ENCODE results near the gene CCNT1. TPM values are rescaled to one million over a fixed set of nuclear protein-coding genes. Genes with fewer than 3 reads are reported as not detected.

Gene CCNT1
- total RNA-seq, 1 experiment from 2014 or later = 50.0 TPM

- peaks cover 8% of the 10 kb centered on the region for H3K27me3 ChIP-seq (ENCODE audit: control insufficient read depth, insufficient read depth, low read length)
- TF ChIP-seq SIN3A (IDR thresholded peaks at IDR 0.05; ENCODE audit: borderline replicate concordance, insufficient read depth, low read depth, low read length) (no peak), POLR2AphosphoS5 (IDR thresholded peaks at IDR 0.05; ENCODE audit: low read depth, low read length) (no peak), TCF7L2 (IDR thresholded peaks at IDR 0.05; ENCODE audit: low read depth, low read length) (no peak)
- TF ChIP-seq, protein P1, sequence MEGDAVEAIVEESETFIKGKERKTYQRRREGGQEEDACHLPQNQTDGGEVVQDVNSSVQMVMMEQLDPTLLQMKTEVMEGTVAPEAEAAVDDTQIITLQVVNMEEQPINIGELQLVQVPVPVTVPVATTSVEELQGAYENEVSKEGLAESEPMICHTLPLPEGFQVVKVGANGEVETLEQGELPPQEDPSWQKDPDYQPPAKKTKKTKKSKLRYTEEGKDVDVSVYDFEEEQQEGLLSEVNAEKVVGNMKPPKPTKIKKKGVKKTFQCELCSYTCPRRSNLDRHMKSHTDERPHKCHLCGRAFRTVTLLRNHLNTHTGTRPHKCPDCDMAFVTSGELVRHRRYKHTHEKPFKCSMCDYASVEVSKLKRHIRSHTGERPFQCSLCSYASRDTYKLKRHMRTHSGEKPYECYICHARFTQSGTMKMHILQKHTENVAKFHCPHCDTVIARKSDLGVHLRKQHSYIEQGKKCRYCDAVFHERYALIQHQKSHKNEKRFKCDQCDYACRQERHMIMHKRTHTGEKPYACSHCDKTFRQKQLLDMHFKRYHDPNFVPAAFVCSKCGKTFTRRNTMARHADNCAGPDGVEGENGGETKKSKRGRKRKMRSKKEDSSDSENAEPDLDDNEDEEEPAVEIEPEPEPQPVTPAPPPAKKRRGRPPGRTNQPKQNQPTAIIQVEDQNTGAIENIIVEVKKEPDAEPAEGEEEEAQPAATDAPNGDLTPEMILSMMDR (IDR thresholded peaks at IDR 0.05) = no peak
- TF ChIP-seq, protein P2, sequence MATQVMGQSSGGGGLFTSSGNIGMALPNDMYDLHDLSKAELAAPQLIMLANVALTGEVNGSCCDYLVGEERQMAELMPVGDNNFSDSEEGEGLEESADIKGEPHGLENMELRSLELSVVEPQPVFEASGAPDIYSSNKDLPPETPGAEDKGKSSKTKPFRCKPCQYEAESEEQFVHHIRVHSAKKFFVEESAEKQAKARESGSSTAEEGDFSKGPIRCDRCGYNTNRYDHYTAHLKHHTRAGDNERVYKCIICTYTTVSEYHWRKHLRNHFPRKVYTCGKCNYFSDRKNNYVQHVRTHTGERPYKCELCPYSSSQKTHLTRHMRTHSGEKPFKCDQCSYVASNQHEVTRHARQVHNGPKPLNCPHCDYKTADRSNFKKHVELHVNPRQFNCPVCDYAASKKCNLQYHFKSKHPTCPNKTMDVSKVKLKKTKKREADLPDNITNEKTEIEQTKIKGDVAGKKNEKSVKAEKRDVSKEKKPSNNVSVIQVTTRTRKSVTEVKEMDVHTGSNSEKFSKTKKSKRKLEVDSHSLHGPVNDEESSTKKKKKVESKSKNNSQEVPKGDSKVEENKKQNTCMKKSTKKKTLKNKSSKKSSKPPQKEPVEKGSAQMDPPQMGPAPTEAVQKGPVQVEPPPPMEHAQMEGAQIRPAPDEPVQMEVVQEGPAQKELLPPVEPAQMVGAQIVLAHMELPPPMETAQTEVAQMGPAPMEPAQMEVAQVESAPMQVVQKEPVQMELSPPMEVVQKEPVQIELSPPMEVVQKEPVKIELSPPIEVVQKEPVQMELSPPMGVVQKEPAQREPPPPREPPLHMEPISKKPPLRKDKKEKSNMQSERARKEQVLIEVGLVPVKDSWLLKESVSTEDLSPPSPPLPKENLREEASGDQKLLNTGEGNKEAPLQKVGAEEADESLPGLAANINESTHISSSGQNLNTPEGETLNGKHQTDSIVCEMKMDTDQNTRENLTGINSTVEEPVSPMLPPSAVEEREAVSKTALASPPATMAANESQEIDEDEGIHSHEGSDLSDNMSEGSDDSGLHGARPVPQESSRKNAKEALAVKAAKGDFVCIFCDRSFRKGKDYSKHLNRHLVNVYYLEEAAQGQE (IDR thresholded peaks at IDR 0.05; ENCODE audit: insufficient read depth in 1 of 2, low read depth in 2 of 2, low read length in 1 of 2) = no peak
- no peak overlapping the region for H3K4me3 ChIP-seq (ENCODE audit: low read depth in 2 of 2, low read length in 2 of 2)
- no peak for DNase-seq (ENCODE audit: low read depth, low spot score)
- CTCF ChIA-PET = no interaction called here
- no peaks in the 10 kb centered on the region for H3K9me3 ChIP-seq (ENCODE audit: control insufficient read depth, insufficient read depth, low read depth, low read length)
- intact Hi-C loops (cut with micrococcal nuclease; ENCODE audit: unreplicated experiment) = no loop called here
- H3K4me1 ChIP-seq (ENCODE audit: control insufficient read depth, insufficient read depth, low read length) = no peaks in the 10 kb centered on the region
- no peak for ATAC-seq
- BruUV-seq (replicated peaks) = no TSS peak
- POLR2A ChIA-PET = interaction anchor here (0.7 kb wide), 1 partner anchor 527 kb away, joined by 5 read pairs; no protein-coding TSS in a partner anchor
- H3K36me3 ChIP-seq (ENCODE audit: control insufficient read depth, insufficient read depth, low read length) = no peaks in the 10 kb centered on the region
- in situ Hi-C loops (cut with HindIII; ENCODE audit: low pct_unique_long_range_greater_than_20kb, low sequenced_read_pairs) = no loop called here
- no peak overlapping the region for H3K27ac ChIP-seq (ENCODE audit: low read length)
These were observed 23.2 kb upstream of the CCNT1 start for GRCh38 chr12:48739618-48740269.

- Histone ChIP-seq H3K36me3 (ENCODE audit: control insufficient read depth, insufficient read depth, low read length) (no peaks in the 10 kb centered on the region), H3K4me3 (ENCODE audit: low read depth in 2 of 2, low read length in 2 of 2) (no peak overlapping the region), H3K27ac (ENCODE audit: low read length) (no peak overlapping the region), H3K27me3 (ENCODE audit: control insufficient read depth, insufficient read depth, low read length) (peaks cover 8% of the 10 kb centered on the region), H3K4me1 (ENCODE audit: control insufficient read depth, insufficient read depth, low read length) (no peaks in the 10 kb centered on the region), H3K9me3 (ENCODE audit: control insufficient read depth, insufficient read depth, low read depth, low read length) (no peaks in the 10 kb centered on the region)
- ChIA-PET POLR2A (no interaction called here), CTCF (interaction anchor here (0.8 kb wide), 1 partner anchor 17 kb away, joined by 6 read pairs; no protein-coding TSS in a partner anchor)
- intact Hi-C loops (cut with micrococcal nuclease; ENCODE audit: unreplicated experiment) (no loop called here), in situ Hi-C loops (cut with HindIII; ENCODE audit: low pct_unique_long_range_greater_than_20kb, low sequenced_read_pairs) (no loop called here)
- BruUV-seq (replicated peaks) = no TSS peak
- no peak for DNase-seq (ENCODE audit: low read depth, low spot score)
- TF ChIP-seq, protein P1 (IDR thresholded peaks at IDR 0.05) = no peak
- no peak for TF ChIP-seq SIN3A (IDR thresholded peaks at IDR 0.05; ENCODE audit: borderline replicate concordance, insufficient read depth, low read depth, low read length)
- TF ChIP-seq POLR2AphosphoS5 (IDR thresholded peaks at IDR 0.05; ENCODE audit: low read depth, low read length) = no peak
- TF ChIP-seq, protein P2 (IDR thresholded peaks at IDR 0.05; ENCODE audit: insufficient read depth in 1 of 2, low read depth in 2 of 2, low read length in 1 of 2) = peak in 1 of 2 experiments; percentile 60; a peak in 1 of 4 replicates
- TF ChIP-seq TCF7L2 (IDR thresholded peaks at IDR 0.05; ENCODE audit: low read depth, low read length) = no peak
- no peak for ATAC-seq
These were observed 19.9 kb upstream of the CCNT1 start for GRCh38 chr12:48736456-48736855.
